Right lobe of liver (tissue), 6 donors: ENCODE measurements around the gene APBB1IP. TPM values are rescaled to one million over a fixed set of nuclear protein-coding genes. Genes with fewer than 3 reads are reported as not detected.

Source experiments
- ATAC-seq, 4 donors: fragments of 200-7000 bp; cut with Tn5 transposase; one replicate each; pipeline ENCODE4 v1.9.1; 2020; ENCODE audit warnings: mild to moderate bottlenecking in 4 of 4, moderate library complexity in 4 of 4
- DNase-seq, 3 donors: peaks; one replicate each; pipeline ENCODE4 v3.0.0-alpha.2; 2020
- H3K27ac ChIP-seq, 3 donors: fragments of 200-600 bp; one replicate each; pipeline ENCODE4 v1.8.0; 2022
- H3K27me3 ChIP-seq, 2 donors: fragments of 200-600 bp; one replicate each; pipeline ENCODE4 v1.8.0; 2022
- H3K36me3 ChIP-seq, 4 donors: fragments of 200-600 bp; sonication (generic) in 1 of 4; one replicate each; pipeline versions ENCODE4 v1.5.1 to v1.8.0; 2017 to 2022; ENCODE audit warnings: control low read depth in 1 of 4
- H3K4me1 ChIP-seq, 4 donors: fragments of 200-600 bp; sonication (generic) in 1 of 4; one replicate each; pipeline versions ENCODE4 v1.5.1 to v1.8.0; 2017 to 2022; ENCODE audit warnings: control low read depth in 1 of 4
- H3K4me3 ChIP-seq, 3 donors: fragments of 200-600 bp; one replicate each; pipeline ENCODE4 v1.8.0; 2022
- H3K9me3 ChIP-seq, 4 donors: fragments of 200-600 bp; sonication (generic) in 1 of 4; one replicate each; pipeline versions ENCODE4 v1.5.1 to v1.8.0; 2017 to 2022; ENCODE audit warnings: control low read depth in 1 of 4
- CTCF ChIP-seq, 4 donors: fragments of 200-600 bp in 3 of 4; fragments of 450-650 bp in 1 of 4; IDR thresholded peaks; one replicate each; pipeline versions ENCODE4 v1.5.1 to v1.8.0; 2016 to 2022; ENCODE audit warnings: antibody characterized with exemption in 4 of 4, mild to moderate bottlenecking in 2 of 4
- POLR2A ChIP-seq: fragments of 450-650 bp; IDR thresholded peaks from one replicate; pipeline ENCODE4 v1.6.1; 2017; ENCODE audit warnings: antibody characterized with exemption, mild to moderate bottlenecking
- WGBS: methylation state at CpG from one replicate; pipeline ENCODE4 v1.1.6; 2018; ENCODE audit warnings: low coverage, low lambda C conversion rate; ENCODE audit not compliant: insufficient coverage; ENCODE audit errors: missing lambda C conversion rate; 5-methylcytosine and 5-hydroxymethylcytosine counted together
- intact Hi-C, 2 donors: fragments of 100-400 bp; cut with DNase I; formaldehyde crosslinking; loops; one replicate each; pipeline versions ENCODE4 v1.11.2 to v1.14.1; 2022
- total RNA-seq, 6 experiments: library from RNA; depleted of rRNA in 2 of 6; stranded (reverse); fragments of >200 nt in 2 of 6; fragmentation: NEBNext Ultra II Directional in 3 of 6; extraction: Animal tissue kit (Norgen Biotek cat#: 25700) in 3 of 6; gene quantifications; one replicate each; pipeline versions ENCODE4 v1.1.0 to v1.2.4, GENCODE V29; 2016 to 2023
- donor health status: DM: no; HTN: yes; CAD: no.
- donor health status: DM: no; HTN: no; CAD: no.
- donor health status: DM: no; HTN: no; CAD: no.
- donor health status: DM: no; HTN: yes; CAD: no.
- donor health status: DM: no; HTN: yes; CAD: no.

Gene APBB1IP
- total RNA-seq, 6 experiments from 2014 or later, result 13.0 to 50.7 (median 16.5) TPM

GRCh38 chr10:26550774-26551526 lies 112.8 kb downstream of the APBB1IP start:
- Histone ChIP-seq H3K27ac (no peak overlapping the region), H3K36me3 (peaks cover 0 to 6% (median under 1%) of the 10 kb centered on the region in 4 donors), H3K27me3 (no peaks in the 10 kb centered on the region), H3K4me1 (peaks cover 0 to 9% (median 0%) of the 10 kb centered on the region in 4 donors), H3K9me3 (no peaks in the 10 kb centered on the region), H3K4me3 (no peak overlapping the region)
- no peak for TF ChIP-seq POLR2A
- peak in 1 of 4 donors; percentile 11 for TF ChIP-seq CTCF (IDR thresholded peaks at IDR 0.05)
- 72% methylated on average over 11 of the region's 15 CpGs for WGBS
- peak in 1 of 4 donors; percentile 24 for ATAC-seq
- no peak for DNase-seq
- intact Hi-C loops, result loop anchor here in 1 of 2 donors (10.0 kb wide), 1 partner anchor 216 kb away; no protein-coding TSS in a partner anchor

- 90% methylated on average over 5 of the region's 5 CpGs for WGBS
Measured at GRCh38 chr10:26554246-26554645, 116.1 kb downstream of the APBB1IP start.

GRCh38 chr10:26555719-26556368 lies 117.7 kb downstream of the APBB1IP start:
- no peaks in the 10 kb centered on the region for H3K9me3 ChIP-seq
- DNase-seq, result peak; percentile 54 to 83 (median 73)
- H3K27ac ChIP-seq, result peak overlapping the region; percentile 50 to 75 (median 71)
- no peak overlapping the region for H3K4me3 ChIP-seq
- H3K27me3 ChIP-seq, result no peaks in the 10 kb centered on the region
- no peak for TF ChIP-seq POLR2A
- no peak for TF ChIP-seq CTCF (IDR thresholded peaks at IDR 0.05)
- intact Hi-C loops, result loop anchor here in 1 of 2 donors (10.0 kb wide), 1 partner anchor 221 kb away; no protein-coding TSS in a partner anchor
- ATAC-seq, result peak; percentile 87 to 96 (median 88)
- peaks cover 0 to 24% (median 5%) of the 10 kb centered on the region in 4 donors for H3K4me1 ChIP-seq
- 7% methylated on average over 8 of the region's 8 CpGs for WGBS
- peaks cover 0 to 16% (median 3%) of the 10 kb centered on the region in 4 donors for H3K36me3 ChIP-seq

More at GRCh38 chr10:26554246-26554645, 116.1 kb downstream of the APBB1IP start:
- DNase-seq, result no peak
- H3K27ac ChIP-seq, result no peak overlapping the region
- intact Hi-C loops, result loop anchor here in 1 of 2 donors (10.0 kb wide), 1 partner anchor 219 kb away; no protein-coding TSS in a partner anchor
- no peak overlapping the region for H3K4me3 ChIP-seq
- TF ChIP-seq CTCF (IDR thresholded peaks at IDR 0.05) (no peak), POLR2A (no peak)
- H3K27me3 ChIP-seq, result no peaks in the 10 kb centered on the region
- peaks cover 0 to 24% (median 5%) of the 10 kb centered on the region in 4 donors for H3K4me1 ChIP-seq
- peaks cover 0 to 6% (median under 1%) of the 10 kb centered on the region in 4 donors for H3K36me3 ChIP-seq
- ATAC-seq, result no peak
- no peaks in the 10 kb centered on the region for H3K9me3 ChIP-seq

- TF ChIP-seq POLR2A, result no peak
- TF ChIP-seq CTCF (IDR thresholded peaks at IDR 0.05), result peak; percentile 77 to 89 (median 81)
- Histone ChIP-seq H3K27me3 (no peaks in the 10 kb centered on the region), H3K27ac (peak overlapping the region; percentile 50 to 75 (median 71)), H3K4me1 (peaks cover 0 to 24% (median 5%) of the 10 kb centered on the region in 4 donors), H3K9me3 (no peaks in the 10 kb centered on the region), H3K36me3 (peaks cover 0 to 19% (median 3%) of the 10 kb centered on the region in 4 donors), H3K4me3 (no peak overlapping the region)
- intact Hi-C loops, result loop anchor here in 1 of 2 donors (10.0 kb wide), 1 partner anchor 222 kb away; no protein-coding TSS in a partner anchor
- ATAC-seq (peak; percentile 70 to 84 (median 74)), DNase-seq (no peak)
- WGBS, result 19% methylated on average over 9 of the region's 9 CpGs
Measured at GRCh38 chr10:26556748-26557640, 118.9 kb downstream of the APBB1IP start.
